ENCODE results near the gene SUB1. TPM values are rescaled to one million over a fixed set of nuclear protein-coding genes. Genes with fewer than 3 reads are reported as not detected.

SUB1 gene
- total RNA-seq, 1 donor from 2014 or later: 119 TPM

- Histone ChIP-seq H3K27me3 (ENCODE audit: low read depth) (no peaks in the 10 kb centered on the region), H3K4me1 (no peaks in the 10 kb centered on the region), H3K36me3 (no peaks in the 10 kb centered on the region), H3K9me3 (no peaks in the 10 kb centered on the region), H3K4me3 (no peak overlapping the region), H3K27ac (no peak overlapping the region)
- TF ChIP-seq CTCF (IDR thresholded peaks at IDR 0.05): no peak
- intact Hi-C loops (cut with DNase I): no loop called here
- ATAC-seq: no peak
- DNase-seq: no peak
These were observed 33.6 kb downstream of the SUB1 start for GRCh38 chr5:32618962-32619361.

GRCh38 chr5:32621256-32621655 is 35.9 kb downstream of the SUB1 start:
- TF ChIP-seq CTCF (IDR thresholded peaks at IDR 0.05): no peak
- H3K9me3 ChIP-seq: no peaks in the 10 kb centered on the region
- no peaks in the 10 kb centered on the region for H3K27me3 ChIP-seq (ENCODE audit: low read depth)
- no peak for ATAC-seq
- no peak for DNase-seq
- H3K36me3 ChIP-seq: no peaks in the 10 kb centered on the region
- no peak overlapping the region for H3K27ac ChIP-seq
- no peaks in the 10 kb centered on the region for H3K4me1 ChIP-seq
- intact Hi-C loops (cut with DNase I): no loop called here
- H3K4me3 ChIP-seq: no peak overlapping the region

DNA sequence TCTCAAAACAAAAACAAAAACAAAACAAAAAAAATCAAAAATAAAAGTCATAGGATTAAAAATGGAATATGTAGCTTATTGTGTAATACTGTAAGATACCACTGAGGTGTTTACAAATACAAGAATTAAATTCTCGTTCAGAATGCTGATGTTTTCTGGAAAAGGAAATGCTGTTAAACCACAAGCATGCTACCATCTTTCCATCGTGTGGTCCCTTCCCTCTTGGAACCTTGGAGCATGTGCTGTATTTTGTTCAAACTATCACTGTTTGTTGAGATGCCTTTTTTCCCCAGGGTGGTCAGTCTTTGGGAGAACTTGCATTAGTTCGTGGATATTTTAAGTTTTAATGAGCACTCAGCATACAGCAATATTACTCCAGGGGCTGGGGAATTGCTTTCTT is 39.7 kb downstream of the SUB1 start:
- H3K27me3 ChIP-seq (ENCODE audit: low read depth): no peaks in the 10 kb centered on the region
- no peaks in the 10 kb centered on the region for H3K36me3 ChIP-seq
- DNase-seq: no peak
- no peak overlapping the region for H3K4me3 ChIP-seq
- no peak overlapping the region for H3K27ac ChIP-seq
- intact Hi-C loops (cut with DNase I): no loop called here
- H3K4me1 ChIP-seq: no peaks in the 10 kb centered on the region
- no peak for TF ChIP-seq CTCF (IDR thresholded peaks at IDR 0.05)
- ATAC-seq: no peak
- H3K9me3 ChIP-seq: no peaks in the 10 kb centered on the region

GRCh38 chr5:32625547-32625946 is 40.2 kb downstream of the SUB1 start:
- H3K27me3 ChIP-seq (ENCODE audit: low read depth): no peaks in the 10 kb centered on the region
- intact Hi-C loops (cut with DNase I): no loop called here
- H3K9me3 ChIP-seq: no peaks in the 10 kb centered on the region
- no peak for TF ChIP-seq CTCF (IDR thresholded peaks at IDR 0.05)
- no peak overlapping the region for H3K4me3 ChIP-seq
- DNase-seq (no peak), ATAC-seq (no peak)
- H3K27ac ChIP-seq: no peak overlapping the region
- no peaks in the 10 kb centered on the region for H3K4me1 ChIP-seq
- H3K36me3 ChIP-seq: no peaks in the 10 kb centered on the region

DNA sequence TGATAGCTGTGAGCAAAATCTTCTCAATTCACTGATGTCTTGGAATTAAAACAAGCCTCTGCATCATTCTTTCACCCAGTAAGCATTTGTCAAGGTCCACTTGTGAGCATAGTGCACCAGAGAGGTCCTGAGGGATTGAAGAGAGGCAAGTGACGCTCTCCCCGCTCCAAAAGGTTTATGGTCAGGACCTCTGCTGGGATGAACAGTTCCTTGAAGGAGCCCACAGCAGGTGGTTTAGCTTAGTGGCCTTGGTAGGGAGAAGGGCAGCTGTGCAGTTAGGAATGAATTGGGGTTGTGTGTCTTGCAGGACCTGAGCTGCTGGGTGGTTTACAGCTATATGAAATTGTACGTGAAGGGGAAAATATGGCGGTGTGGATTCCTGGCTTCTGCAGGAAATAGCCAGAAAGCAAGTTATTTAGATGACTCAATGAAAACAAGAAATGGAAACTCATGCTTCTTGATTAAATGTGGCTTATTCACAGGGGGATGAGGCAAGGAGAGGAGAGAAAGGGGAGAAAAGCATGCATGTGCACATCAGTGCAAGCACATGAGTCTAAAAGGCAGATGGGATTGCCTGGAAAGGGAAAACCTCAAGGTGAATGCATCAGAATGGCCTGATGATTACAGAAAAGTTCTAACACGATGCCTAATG is 42.0 kb downstream of the SUB1 start:
- TF ChIP-seq CTCF (IDR thresholded peaks at IDR 0.05): no peak
- Histone ChIP-seq H3K27me3 (ENCODE audit: low read depth) (no peaks in the 10 kb centered on the region), H3K4me1 (no peaks in the 10 kb centered on the region), H3K36me3 (no peaks in the 10 kb centered on the region), H3K4me3 (no peak overlapping the region), H3K27ac (no peak overlapping the region), H3K9me3 (no peaks in the 10 kb centered on the region)
- intact Hi-C loops (cut with DNase I): no loop called here
- no peak for DNase-seq
- no peak for ATAC-seq
